H54 (cell line): ENCODE measurements around the gene SCAP.

Experiments
- DNase-seq: peaks from one replicate; pipeline ENCODE4 v3.0.0; 2011; ENCODE audit warnings: low spot score, mixed read lengths; ENCODE audit not compliant: insufficient read length
- FAIRE-seq: peaks from 3 replicates; lab custom pipeline; 2011; peaks lifted over from hg19 to GRCh38; lab: Jason Lieb, UNC
- POLR2A ChIP-seq: IDR thresholded peaks from 2 replicates; pipeline ENCODE4 v1.6.1; 2011; ENCODE audit warnings: low read depth, mild to moderate bottlenecking, low read length

SCAP gene

GRCh38 chr3:47410801-47411646 lies 64.7 kb downstream of the SCAP start:
- DNase-seq (no peak), FAIRE-seq (no peak)
- no peak for TF ChIP-seq POLR2A

- DNase-seq (no peak), FAIRE-seq (no peak)
- TF ChIP-seq POLR2A, result no peak
These were observed 65.4 kb downstream of the SCAP start for GRCh38 chr3:47410417-47410720.

GRCh38 chr3:47409688-47410416 lies 65.9 kb downstream of the SCAP start:
- no peak for TF ChIP-seq POLR2A
- no peak for DNase-seq
- no peak for FAIRE-seq

- no peak for FAIRE-seq
- TF ChIP-seq POLR2A, result no peak
- DNase-seq, result no peak
These were observed 66.5 kb downstream of the SCAP start for GRCh38 chr3:47409284-47409683.

GRCh38 chr3:47408839-47409229 lies 66.9 kb downstream of the SCAP start:
- FAIRE-seq (no peak), DNase-seq (no peak)
- TF ChIP-seq POLR2A, result no peak

GRCh38 chr3:47407896-47408838 lies 67.6 kb downstream of the SCAP start:
- no peak for TF ChIP-seq POLR2A
- DNase-seq, result no peak
- no peak for FAIRE-seq

GRCh38 chr3:47407237-47407636 lies 68.5 kb downstream of the SCAP start:
- FAIRE-seq (no peak), DNase-seq (no peak)
- TF ChIP-seq POLR2A, result no peak

- FAIRE-seq (no peak), DNase-seq (no peak)
- TF ChIP-seq POLR2A, result no peak
These were observed 69.0 kb downstream of the SCAP start for GRCh38 chr3:47406762-47407149.

- no peak for TF ChIP-seq POLR2A
- FAIRE-seq (no peak), DNase-seq (no peak)
These were observed 69.7 kb downstream of the SCAP start for GRCh38 chr3:47405820-47406761.

- no peak for FAIRE-seq
- no peak for DNase-seq
- TF ChIP-seq POLR2A, result no peak
These were observed 70.6 kb downstream of the SCAP start for GRCh38 chr3:47404955-47405790.

- TF ChIP-seq POLR2A, result no peak
- DNase-seq, result no peak
These were observed 71.3 kb downstream of the SCAP start for GRCh38 chr3:47404431-47404876.

More at GRCh38 chr3:47404431-47404876, 71.3 kb downstream of the SCAP start:
- FAIRE-seq, result no peak
